Measurements from ENCODE around the gene HAL. TPM values are rescaled to one million over a fixed set of nuclear protein-coding genes. Genes with fewer than 3 reads are reported as not detected.

HAL gene
- total RNA-seq, 1 experiment from 2014 or later, result 1.8 TPM

- CTCF ChIA-PET, result interaction anchor here (1.0 to 1.9 kb wide), 2 partner anchors 10 kb away, joined by 3 to 4 read pairs; partner anchors contain the start of genes AMDHD1 and CCDC38
- H3K9me3 ChIP-seq (ENCODE audit: control insufficient read depth in 1 of 2, insufficient read depth in 1 of 2, low read depth in 1 of 2, low read length in 2 of 2), result no peaks in the 10 kb centered on the region
- H3K27me3 ChIP-seq (ENCODE audit: insufficient read depth, low read length), result no peaks in the 10 kb centered on the region
- H3K4me2 ChIP-seq (ENCODE audit: low read length), result no peak overlapping the region
- intact Hi-C loops (cut with micrococcal nuclease), result no loop called here
- no peaks in the 10 kb centered on the region for H4K20me1 ChIP-seq (ENCODE audit: insufficient read depth)
- no peak overlapping the region for H3K27ac ChIP-seq (ENCODE audit: low read depth, low read length)
- DNase-seq (ENCODE audit: low read depth, low spot score), result no peak
- POLR2A ChIA-PET, result interaction anchor here (3.8 kb wide), 1 partner anchor 10 kb away, joined by 11 read pairs; the partner anchor contains the start of genes AMDHD1 and CCDC38
- no peak overlapping the region for H2AFZ ChIP-seq (ENCODE audit: low read depth, low read length, poor library complexity, severe bottlenecking)
- BruUV-seq (replicated peaks), result no TSS peak
- no peaks in the 10 kb centered on the region for H3K36me3 ChIP-seq (ENCODE audit: control insufficient read depth in 1 of 2, insufficient read depth in 2 of 2, low read length in 2 of 2)
- H3K9me2 ChIP-seq (ENCODE audit: insufficient read depth), result no peaks in the 10 kb centered on the region
- no peak overlapping the region for H3K9ac ChIP-seq (ENCODE audit: low read length)
- no peak for ATAC-seq
- TF ChIP-seq SIN3A (IDR thresholded peaks at IDR 0.05; ENCODE audit: low read depth), result no peak
- no peak for TF ChIP-seq POLR2A (IDR thresholded peaks at IDR 0.05; ENCODE audit: borderline replicate concordance, extremely low read depth, insufficient read depth, insufficient read length)
- no peak for TF ChIP-seq SRF (IDR thresholded peaks at IDR 0.05; ENCODE audit: low read depth)
- TF ChIP-seq JUND (IDR thresholded peaks at IDR 0.05), result no peak
- TF ChIP-seq SP1 (IDR thresholded peaks at IDR 0.05; ENCODE audit: low read depth), result no peak
- no peak for TF ChIP-seq ELF1 (IDR thresholded peaks at IDR 0.05; ENCODE audit: borderline replicate concordance, low read depth)
- TF ChIP-seq EGR1 (IDR thresholded peaks at IDR 0.05; ENCODE audit: low read depth), result no peak
- no peak for TF ChIP-seq ZBTB33 (IDR thresholded peaks at IDR 0.05; ENCODE audit: extremely low read depth, insufficient replicate concordance, low read length)
- no peak for TF ChIP-seq CTCF (IDR thresholded peaks at IDR 0.05 in 2 of 3, conservative IDR thresholded peaks at IDR 0.05 in 1 of 3; ENCODE audit: borderline replicate concordance in 1 of 3, insufficient read depth in 1 of 3, low read depth in 2 of 3, low read length in 2 of 3)
- no peak for TF ChIP-seq ATF3 (IDR thresholded peaks at IDR 0.05)
- TF ChIP-seq FOSL1 (IDR thresholded peaks at IDR 0.05; ENCODE audit: low read depth), result no peak
- no peak for TF ChIP-seq TCF7L2 (IDR thresholded peaks at IDR 0.05; ENCODE audit: borderline replicate concordance, extremely low read depth, insufficient read depth, insufficient read length)
- no peak for TF ChIP-seq MAX (IDR thresholded peaks at IDR 0.05)
- TF ChIP-seq CBX3 (IDR thresholded peaks at IDR 0.05; ENCODE audit: low read depth), result no peak
- no peak for TF ChIP-seq CEBPB (IDR thresholded peaks at IDR 0.05; ENCODE audit: low read depth)
- no peak for TF ChIP-seq ZFX (IDR thresholded peaks at IDR 0.05)
- TF ChIP-seq EZH2 (IDR thresholded peaks at IDR 0.05), result no peak
- H3K4me1 ChIP-seq (ENCODE audit: control insufficient read depth in 1 of 2, insufficient read depth in 2 of 2, low read length in 2 of 2), result no peaks in the 10 kb centered on the region
- RAD21 ChIA-PET (ENCODE audit: low non-redundant PET in 1 of 2, low total read pairs in 2 of 2, uncharacterized antibody in 2 of 2, unreplicated experiment in 2 of 2), result no interaction called here
- H3K79me2 ChIP-seq (ENCODE audit: insufficient read depth, low read length), result no peaks in the 10 kb centered on the region
- H3K4me3 ChIP-seq (replicated peaks in 1 of 2; ENCODE audit: low read depth in 1 of 2, low read length in 2 of 2), result no peak overlapping the region
These were observed 43.1 kb downstream of the HAL start for GRCh38 chr12:95953000-95953399.
